ENCODE data around the gene NRK.
"Not testable (repeated sequence)": the region's sequence is repeated elsewhere in the genome, so short reads cannot be mapped to it uniquely, and the experiment has no call there.

The NRK gene

DNA sequence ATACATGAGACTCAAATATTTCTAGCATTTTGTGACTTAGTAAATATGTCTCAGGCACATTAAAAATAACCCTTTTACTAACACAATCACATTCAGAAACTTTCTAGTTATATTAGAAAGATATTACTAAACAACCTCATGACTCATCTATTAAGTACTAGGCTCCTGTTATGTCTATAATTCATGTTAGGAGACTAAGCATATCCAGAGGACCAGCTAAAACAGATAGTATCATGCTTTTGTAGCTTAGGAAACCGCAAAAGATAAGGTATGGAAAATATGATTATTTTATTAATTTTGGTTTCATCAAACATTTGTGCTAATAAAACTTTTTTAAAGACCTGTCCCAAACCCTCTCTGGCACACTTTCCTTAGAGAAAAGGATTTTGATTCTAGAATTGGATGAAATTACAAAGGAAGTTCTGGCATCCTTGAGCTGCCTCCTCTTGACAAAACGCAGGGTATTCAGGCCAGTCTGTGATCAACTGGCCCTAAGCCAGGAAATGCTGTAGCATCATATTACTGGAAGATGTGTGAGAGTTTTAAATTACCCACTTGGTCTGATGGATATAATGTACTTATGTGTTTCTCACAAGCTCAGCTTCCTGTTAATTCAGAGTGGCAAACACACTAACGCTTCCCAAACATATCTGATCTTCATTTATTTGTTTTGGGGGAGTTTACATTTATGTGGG lies 60.4 kb downstream of the NRK start:
- no peak for DNase-seq

DNA sequence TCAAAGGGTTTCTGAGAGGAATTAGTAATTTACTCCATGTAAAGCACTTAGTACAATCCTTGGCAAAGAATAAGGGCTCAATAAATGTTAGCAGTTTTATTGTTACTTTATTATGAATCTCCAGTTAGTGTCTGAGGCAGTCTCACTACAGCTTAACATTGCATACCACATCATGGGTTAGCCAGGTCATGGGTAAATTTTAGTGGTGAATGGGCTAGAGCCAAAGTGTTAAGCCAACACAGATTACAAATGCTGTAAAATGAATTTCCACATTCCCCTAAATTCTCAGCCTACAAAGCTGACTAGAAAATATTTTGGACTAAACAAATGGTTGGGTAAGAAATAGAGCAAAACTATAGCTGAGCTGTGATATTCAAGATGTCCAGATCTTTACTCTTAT lies 72.4 kb downstream of the NRK start:
- DNase-seq = no peak

DNA sequence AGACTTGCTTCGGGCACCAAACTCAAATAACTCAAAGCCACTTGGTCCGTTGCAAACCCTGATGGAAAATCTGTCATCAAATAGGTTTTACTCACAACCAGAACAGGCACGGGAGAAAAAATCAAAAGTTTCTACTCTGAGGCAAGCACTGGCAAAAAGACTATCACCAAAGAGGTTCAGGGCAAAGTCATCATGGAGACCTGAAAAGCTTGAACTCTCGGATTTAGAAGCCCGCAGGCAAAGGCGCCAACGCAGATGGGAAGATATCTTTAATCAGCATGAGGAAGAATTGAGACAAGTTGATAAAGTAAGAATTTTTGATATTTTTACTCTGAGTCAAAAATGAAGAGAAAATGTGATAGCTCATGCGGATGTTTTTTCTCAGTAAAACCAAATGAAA lies 87.2 kb downstream of the NRK start:
- DNase-seq = no peak

DNA sequence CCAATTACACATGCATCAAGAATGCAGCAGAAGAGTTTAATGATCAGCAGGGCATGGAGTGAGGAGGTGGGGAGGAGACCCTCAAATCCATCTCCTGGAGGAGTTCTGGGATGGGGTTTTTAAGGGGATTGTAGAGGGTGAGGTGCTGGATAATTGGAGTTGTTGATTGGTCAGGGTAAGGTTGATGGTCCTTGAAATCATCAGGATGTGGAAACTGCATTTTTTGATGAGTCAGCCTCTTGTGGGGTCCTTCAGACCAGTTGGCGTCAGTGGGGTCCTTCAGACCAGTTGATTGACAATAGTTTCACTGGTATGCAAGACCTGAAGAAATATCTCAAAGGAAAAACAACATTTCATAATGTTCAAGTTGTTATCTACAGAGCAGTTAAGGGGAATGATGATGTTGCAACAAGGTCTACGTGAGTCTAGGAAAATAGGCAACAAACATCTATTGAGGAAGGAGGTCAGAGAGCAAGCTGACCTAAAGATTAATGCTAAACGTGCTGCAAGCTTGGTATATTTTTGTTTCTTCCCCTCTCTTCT lies 88.3 kb downstream of the NRK start:
- no peak for DNase-seq

DNA sequence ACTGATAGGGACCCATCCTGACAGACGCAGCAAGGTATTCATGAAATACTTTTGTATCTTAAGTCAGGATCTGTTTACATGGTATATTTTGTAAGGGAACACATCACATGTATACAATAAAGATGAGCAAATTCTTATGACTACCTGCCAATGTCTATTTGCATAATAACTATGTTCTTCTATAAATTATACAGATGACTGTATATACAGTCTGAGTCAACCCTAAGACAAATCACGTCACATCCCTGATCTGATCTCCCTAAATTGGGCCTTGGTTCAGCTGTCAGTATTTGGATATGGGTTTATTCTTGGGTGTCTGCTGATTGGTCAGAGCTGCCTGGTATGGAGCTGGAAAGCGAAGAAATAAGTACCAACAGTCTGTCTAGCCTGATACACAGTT lies 122.9 kb downstream of the NRK start:
- no peak for DNase-seq

DNA sequence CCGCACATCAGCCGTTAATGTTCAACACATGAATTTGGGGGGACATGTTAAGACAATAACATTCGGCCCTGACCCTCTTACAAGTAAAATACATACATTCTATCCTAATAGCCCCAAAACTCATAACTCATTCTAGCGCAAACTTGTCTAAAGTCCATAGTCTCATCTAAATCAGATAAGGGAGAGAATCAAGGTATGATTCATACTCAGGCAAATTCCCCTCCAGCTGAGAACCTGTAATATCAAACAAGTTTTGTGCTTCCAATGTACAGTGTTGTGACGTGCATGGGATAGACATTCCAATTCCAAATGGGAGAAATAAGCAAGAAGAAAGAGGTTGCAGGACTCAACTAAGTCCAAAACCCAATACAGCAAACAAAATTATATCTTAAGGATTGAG lies 147.1 kb downstream of the NRK start:
- no peak for DNase-seq

DNA sequence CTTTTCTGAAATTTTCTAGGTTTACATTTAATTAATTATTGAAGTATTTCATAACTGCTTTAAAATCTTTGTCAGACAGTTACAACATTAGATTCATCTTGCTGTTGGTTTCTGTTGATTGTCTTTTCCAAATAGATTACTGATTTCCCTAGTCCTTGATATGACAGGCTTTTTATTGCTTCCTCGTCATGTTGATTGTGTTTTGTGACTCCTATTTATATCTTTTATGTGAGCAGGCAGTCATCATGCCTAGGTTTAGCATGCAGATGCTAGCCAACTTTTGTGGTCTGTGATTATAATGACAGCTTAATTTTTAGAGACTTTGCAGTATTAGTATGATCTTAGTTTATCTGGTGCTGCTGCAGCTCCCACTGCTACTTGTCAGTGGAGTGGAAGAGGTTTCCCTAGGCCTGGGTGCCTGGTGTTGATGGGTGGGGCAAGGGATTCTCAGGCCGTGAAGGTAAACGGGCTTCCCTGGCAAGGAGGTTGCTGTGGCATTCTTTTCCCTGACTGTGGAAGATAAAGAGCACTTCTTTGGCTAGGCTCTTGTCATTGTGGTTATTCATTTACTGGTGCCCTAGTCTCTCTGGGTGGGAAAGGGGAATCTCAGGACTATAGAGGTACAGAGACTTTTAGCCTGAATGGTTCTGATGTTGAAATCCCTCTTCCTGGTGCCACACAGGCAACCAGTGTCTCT lies 150.5 kb downstream of the NRK start:
- DNase-seq = no peak

DNA sequence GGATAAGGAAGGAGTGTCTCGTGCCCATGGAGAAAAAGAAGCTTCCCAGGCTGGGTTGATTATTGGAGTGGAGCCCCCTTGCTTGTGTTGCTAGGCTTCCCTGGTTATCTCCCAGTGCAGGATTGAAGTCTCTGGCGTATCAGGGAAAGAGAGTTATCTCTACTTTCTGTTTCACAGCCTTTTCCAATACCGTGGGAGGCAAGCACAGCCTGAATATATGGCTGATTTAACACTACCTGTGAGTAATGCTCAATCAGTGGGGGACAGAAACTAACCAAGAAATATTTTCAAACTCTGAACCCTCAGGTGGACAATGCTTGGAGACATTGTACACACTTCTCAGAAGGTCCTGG lies 151.0 kb downstream of the NRK start:
- DNase-seq = no peak

DNA sequence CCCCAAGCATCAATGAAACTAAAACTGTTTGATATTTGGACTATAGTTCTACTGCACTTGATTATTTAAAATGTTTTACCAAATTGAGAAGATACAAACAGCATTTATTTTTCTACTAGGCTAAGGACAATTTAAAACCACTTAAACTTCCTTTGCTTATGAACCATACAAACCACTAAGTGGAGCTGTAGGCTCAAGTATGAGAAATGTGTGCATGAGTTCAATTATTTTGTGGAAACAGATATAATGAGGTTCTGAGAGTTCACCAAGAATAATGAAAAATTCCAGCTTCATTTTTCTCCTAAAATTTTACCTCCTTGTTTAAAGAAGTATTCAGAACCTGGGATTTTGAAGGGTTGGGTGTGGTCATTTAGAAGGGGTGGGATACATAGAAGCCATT lies 153.0 kb downstream of the NRK start:
- DNase-seq = no peak

DNA sequence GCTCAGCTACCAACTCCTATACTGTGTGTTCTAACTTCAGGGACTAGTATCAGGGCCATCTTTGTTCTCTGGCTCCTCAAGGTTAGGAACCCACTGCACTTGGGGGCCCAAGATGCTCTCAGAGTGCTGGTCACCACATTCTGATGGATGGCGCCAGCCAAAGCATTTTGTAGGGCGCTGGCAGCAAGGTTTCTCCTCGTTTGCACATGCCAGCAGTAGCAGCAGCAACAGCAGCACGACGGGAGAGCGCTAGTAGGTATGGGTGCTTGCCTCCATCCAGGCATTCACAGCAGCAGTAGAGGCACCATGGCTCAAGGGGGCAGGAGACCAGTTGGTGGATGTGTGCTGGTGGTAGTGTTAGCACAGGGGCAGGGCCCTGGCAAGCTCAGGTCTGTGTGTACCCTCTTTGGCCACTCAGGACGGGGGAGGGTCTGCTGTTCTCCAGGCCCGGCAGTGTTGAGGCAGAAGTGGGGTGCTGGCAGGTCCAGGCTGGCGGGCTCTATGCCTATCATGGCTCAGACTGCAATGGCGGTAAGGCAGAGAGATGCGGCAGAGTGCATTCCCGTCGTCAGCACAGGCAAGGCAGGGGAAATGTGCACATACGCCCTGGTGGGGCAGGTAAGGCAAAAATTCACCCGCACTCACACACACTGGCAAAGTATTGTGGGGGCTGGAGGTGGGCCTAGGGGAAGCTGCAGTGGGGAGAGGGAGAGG lies 159.6 kb downstream of the NRK start:
- no peak for DNase-seq

DNA sequence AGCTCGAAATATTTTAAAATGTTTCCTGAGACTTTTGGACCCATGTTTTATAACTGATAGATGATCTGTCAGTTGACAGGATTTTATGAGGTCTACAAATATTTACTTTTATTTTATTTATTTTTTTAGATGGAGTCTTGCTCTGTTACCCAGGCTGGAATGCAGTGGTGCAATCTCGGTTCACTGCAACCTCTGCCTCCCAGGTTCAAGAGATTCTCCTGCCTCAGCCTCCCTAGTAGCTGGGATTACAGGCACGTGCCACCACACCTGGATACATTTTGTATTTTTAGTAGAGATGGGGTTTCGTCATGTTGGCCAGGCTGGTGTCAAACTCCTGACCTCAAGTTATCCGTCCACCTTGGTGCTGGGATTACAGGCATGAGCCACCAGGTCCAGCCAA lies 166.1 kb downstream of the NRK start:
- DNase-seq = not testable (repeated sequence)

DNA sequence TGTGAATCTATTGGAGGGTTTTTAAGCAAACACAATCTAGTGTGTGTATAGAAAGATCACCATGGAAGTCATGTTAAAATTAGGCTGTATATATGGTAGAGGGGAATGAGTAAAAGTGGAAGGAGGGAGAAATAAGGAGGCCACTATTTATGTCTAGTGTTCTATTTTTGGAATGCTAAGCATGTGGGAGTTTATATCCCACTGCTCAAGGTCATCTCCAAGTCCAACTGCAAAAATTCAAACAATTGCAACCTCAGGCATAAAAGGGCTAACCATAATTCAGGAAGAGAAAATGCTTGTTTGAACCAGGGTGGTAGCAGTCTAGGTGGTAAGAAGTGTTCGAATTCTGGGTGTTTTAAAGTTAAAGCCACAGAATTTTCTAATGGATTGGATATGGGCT lies 177.0 kb downstream of the NRK start:
- no peak for DNase-seq

DNA sequence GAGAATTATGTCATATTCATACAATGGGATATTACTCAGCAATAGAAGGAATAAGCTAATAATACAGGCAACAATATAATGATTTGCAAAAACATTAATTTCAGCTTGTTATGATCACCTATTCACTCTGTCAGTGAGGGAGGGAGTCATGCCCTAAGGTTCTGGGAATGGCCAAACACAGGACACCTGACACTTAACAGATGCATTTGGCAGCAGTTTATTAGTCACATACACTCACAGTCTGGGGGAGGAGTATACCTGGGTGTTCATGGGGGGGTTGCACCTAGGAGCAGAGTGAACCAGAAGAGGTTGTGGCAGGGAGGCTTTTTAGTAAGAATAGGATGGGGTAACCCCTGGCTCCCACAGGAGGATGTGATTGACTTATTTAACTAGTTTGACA lies 177.9 kb downstream of the NRK start:
- DNase-seq = no peak

DNA sequence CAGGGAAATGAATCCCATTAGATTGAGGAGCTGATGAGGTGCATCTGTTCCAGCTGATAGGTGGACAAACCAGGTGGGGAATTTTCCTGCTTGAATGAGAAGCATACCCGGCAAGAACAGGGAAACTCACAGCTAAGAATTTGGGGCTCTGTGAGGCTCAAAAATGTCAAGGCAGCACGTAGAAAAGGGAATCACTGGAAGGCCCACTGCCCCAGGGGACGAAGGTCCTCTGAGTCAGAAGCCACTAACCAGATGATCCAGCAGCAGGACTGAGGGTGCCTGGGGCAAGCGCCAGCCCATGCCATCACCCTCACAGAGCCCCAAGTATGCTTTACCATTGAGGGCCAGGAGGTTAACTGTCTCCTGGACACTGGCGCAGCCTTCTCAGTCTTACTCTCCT lies 178.3 kb downstream of the NRK start:
- DNase-seq = not testable (repeated sequence)

DNA sequence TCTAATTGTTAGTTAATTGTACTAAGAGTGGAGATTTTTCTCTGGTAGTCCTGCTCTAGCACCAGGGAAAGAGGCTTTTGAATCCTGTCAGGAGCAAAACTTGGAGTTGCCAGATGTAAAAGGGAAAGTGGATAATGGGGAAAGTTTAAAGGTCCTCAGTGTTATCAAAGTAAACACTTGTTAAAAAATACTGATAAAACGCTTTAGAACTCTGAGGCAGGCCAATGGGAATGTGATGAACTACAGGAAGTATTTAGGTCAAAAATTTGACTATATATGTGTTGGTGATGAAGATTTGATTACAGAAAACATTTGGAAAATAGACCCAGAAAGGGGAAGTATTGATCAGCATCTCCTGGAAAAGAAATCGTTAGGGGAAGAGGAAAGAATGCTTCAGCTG lies 183.3 kb downstream of the NRK start:
- no peak for DNase-seq

DNA sequence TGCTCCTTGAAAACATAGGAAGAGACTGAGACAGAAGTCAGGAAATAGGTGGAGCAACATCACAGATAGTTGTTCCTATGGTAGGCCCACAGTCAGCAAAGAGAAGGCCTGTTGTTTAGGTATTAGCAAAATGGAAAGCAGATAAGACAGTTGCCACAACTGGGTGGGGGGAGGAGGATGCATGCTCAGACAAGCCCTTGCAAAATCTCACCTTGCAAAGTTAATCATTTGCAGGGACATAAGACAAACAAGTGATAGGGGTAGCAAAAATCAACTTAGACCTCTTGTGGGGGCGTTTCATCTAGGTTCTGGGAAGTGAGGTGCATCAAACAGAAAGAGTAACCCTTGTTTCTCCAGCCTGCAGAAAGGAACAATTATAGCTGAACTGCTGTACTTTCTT lies 185.5 kb downstream of the NRK start:
- no peak for DNase-seq

Measured in CD4-positive, alpha-beta T cell treated with Interleukin-15 for 1 hour (primary cell).